GM19328 (cell line): ENCODE data around the gene VAV2.

ENCODE experiments used
- ATAC-seq: cut with Tn5 transposase; IDR thresholded peaks from one replicate; pipeline ENCODE4 v1.9.1; 2021; ENCODE audit warnings: mild to moderate bottlenecking, moderate library complexity; ENCODE audit not compliant: unreplicated experiment

The VAV2 gene

DNA sequence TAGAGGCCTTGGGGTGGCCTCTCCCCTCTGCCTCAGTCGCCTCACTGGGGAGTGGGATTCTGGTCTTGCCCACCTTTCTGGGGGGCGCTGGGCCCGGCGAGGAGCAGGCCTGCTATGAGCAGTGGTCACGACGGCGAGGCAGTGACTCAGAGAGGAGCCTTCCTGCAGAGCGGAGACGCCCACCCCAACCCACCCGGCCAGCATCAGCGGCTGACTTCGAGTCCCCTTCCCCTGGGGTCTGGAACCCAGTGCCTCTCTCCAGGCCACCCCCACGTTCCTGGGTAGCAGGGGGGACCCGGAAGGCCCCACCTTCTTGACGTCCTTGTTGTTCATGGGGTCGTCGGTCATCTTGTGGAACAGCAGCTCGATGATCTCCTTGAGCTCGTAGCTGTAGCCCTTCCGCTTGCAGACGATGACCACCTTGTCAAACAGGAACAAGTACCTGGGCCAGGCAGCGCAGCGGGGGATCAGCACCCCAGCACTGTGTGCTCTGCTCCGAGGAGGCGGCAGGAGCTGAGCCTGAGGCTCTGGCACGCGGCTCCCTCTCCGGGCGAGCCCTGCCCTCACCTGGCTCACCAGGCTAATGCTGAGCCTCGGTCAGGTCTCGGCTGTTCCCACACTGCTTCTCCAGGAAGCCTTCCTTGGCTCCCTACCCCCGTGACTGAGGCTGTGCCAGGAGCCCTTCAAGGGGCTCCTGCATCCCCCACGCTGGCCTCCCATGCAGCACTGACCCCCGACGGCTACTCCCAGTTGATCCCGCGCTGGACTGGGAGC lies 203.9 kb downstream of the VAV2 start:
- ATAC-seq: no peak

DNA sequence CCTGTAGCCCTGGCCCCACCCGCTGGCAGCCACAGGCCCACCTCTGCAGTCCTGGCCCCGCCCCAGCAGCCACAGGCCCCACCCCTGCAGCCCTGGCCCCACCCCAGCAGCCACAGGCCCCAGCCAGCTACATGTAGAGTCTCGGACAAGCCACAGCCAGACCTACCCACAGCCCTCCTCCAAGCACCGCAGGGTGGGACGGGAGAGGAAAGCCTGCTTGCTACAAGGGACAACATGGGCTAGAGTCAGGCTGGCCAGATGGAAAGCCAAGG lies 204.4 kb downstream of the VAV2 start:
- peak; percentile 65 for ATAC-seq

DNA sequence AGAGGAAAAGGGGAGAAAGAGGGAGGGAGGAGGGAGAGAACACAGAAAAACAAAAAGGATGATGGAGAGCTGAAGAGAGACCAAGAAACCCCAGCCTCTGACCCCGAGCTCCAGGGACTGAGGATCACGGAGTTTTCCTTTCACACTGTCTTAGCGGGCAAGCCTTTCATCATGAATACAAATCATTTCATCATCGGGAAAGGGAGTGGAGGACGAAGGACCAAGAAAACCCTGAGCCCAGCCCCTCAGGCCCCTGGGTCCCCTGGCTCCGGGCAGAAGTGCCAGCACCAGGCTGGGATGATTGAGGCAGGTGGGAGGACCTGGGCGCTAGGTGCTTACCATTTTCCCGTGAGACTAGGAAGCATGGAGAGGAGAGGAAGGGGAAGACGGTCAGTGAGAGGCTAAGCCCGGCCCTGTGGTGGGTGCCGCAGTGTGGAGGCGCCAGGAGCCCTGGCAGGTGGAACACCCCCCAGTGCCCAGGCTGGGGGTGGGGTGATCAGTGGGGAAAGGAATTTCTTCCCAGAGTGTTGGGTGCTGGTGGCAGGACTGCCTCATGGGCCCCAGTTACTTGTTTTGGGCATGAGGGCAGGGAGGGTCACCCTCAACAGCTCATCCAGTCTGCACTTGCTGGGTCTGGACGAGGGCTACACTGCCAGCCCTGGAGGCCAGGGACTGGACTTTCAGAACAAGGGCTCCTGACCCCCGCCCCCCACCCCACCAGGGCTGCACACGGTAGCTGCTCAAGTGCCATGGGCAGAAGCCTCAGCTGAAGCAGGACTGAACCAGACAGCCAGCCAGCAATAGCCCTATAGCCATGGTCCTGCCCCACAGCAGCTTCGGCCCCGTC lies 205.0 kb downstream of the VAV2 start:
- ATAC-seq: no peak

DNA sequence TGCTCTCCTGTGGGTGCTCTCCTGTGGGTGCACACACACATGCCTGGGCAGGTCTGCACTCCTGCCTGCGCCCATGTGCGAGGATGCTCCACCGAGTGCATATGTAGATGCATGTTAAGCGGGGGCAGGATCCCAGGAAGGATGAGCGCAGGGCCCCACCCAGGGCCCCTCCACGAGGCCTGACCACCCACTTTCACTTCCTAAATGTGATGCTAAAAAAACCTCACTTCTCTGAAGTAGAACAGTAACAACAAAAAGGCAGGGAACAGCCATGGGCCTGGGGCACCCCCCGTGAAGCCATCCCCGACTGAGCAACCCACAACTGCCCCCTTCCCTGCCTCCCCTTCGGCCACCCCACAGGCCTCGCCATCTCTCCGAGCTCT lies 205.8 kb downstream of the VAV2 start:
- no peak for ATAC-seq

DNA sequence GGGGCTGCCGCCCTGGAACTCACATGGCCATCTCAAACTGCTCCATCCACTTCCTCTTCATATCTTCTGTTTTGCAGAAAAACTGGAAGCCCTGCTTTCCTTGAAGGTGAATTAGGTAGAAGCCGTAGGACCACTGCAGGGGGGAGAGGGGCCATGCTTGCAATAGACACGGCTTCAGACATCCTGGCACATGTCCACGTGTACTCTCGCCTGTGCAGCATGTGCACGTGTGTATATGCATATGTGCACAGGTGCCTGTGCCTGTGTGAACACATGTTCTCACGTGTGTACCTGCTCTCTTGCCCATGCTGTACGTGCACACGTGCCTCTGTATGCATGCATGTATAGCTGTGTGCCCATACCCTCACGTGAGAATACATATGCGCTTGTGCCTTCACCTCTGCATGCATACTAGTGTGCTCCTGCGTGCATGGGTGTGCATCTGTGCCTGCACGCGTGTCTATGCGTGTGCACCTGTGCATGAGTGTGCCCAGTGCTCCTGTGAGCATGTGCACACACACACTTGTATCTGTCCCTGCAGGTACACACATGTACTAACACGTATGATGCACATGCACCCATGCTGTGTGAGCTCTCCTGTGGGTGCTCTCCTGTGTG lies 206.3 kb downstream of the VAV2 start:
- no peak for ATAC-seq

DNA sequence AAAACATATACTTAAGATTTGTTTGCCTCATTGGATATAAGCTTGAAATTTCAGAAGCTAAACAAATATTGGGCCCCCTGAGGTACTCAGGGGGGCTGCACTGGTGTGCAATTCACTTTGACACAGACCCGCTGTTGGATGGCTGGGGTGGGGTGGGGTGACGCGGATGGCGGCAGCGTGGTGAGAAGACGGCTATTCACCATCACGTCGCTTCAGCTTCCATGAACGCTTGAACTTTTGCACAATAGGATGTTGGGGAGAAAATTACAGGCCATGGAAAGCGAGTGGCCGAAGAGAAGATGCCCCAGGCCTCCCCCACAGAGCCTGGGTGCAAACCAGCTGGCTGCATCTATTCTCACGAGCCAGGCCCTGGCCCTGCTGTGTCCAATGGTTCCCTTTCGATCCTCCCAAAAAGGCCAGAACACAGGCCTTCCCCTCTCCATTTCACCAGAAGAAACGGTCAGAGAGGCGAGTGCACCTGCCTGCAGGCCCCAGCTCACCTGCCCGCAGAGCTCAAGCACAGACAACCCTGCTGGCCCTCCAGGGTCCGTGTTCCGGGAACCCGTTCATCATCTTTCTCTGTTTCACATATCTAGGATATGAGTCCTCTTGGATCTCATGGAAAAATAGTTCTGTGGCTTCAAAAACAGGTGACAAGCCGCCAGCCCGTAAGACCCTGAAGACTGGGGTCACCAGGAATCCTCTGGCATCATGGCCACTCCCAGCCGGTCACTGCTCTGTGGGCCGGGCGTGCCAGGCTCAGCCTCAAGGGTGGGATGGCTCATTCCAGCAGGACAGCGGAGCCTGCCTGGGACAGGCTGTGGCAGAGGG lies 207.2 kb downstream of the VAV2 start:
- no peak for ATAC-seq

DNA sequence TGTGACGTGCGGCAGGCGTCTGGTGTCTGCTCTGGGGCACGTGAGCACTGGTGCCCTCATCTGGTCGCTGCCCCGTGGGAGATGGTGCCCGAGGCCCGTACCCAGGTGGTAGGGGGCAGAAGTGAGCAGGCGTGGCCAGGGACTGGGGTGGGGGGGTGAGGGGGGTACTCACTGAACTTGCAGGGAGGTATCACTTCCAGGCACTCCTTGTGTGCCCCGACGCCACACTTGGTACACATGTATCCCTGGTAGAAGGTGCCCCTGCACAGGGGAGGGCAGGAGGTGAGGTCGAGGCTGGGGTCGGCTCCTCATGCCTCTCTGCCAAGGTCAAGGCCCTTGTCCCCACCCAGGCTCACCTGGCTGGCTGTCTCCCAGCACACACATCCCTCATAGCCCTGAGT lies 208.8 kb downstream of the VAV2 start:
- ATAC-seq: no peak

DNA sequence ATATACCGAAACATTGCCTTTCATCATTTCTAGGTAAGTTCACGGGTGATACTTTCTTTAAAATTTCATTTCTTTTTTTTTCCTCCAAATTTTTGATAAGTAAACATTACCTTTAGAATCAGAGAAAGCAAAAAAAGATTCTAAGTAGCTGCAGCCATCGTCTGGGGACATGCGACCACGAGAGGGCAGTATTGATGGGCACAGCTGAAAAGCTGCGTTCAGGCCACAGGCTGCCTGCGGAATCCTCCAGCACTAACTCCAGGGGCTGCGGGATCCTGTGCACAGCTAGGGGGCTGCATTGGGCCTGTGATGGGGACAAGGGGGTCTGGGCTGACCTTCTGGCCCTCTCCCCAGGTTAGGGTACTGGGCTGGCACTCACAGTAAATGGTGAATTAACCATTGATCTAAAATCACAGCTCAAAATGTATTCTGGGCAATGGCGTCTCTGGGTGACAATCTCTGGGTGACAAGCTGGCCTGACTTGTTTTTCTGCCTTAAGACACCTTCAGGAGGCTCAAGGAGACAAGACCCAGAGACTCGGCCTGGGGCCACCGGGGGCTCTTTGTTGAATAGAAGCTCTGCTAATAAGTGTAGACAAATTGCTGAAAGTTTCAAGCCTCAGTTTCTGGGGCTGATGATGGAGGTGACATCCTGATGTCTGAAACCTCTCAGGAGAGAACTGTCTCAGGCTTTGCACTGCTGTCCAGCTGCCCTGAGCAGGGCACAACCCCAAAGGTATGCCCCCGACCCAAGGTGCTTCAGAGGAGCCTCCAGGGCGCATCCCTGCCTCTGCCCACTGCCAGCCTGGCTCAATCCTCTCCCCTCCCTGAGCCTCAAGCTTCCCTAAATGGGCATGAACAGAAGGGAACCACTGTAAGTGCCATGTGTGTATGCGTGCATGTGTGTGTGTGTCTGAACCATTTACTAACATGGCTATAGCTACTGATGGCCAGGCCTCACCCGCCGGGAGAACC lies 209.7 kb downstream of the VAV2 start:
- ATAC-seq: no peak

DNA sequence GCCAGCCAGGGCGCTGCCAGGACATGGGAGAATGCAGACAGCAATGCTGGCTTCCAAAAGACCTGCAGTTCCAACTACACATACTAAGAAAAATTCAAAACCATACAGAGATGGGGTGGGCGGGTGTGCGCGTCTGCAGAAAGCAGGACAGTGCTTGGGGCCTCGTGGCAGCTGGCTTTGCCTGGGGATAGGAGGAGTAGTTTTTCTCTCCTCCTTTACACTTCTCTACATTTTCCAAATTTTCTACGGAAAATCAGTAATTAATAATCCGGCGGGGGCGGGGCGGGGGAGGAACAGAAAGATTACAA lies 210.3 kb downstream of the VAV2 start:
- no peak for ATAC-seq

DNA sequence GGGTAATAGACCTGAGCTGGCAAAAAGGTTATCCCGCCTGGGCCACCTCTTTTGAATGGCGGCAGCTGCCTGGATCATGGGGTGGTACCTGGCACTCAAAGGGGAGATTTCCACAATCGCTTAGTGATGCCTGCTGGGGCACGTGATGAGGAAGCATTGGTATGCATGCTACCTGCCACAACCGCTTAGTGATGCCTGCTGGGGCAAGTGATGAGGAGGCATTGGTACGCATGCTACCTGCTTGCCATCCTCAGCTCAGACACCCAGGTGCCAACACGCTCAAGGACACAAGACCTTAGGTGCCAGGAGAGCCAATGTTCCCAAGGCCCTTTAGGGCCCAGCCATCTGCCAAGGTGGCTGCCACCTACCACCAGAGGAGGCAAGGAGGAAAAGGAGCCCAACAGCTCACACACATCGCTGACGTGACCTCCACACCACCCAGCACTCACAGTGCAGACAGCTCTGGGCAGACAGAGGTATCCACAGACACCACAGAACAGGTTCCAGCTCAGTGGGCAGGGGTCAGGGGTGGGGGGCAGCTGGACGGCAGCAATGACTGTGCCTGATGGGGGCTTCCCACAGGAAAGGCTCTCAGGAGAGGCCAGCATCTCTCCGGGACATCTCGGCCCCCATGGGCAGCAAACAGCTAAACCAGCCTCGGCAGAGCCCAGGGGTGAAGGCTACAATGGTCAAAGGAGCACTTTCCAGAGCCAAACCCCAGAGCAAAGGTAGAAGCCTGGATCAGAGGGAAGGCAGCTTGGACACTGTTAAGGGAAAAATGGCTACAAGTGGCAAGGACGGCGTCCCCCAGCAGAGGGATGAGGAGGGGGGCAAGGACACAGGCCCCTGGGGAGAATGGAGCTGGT lies 210.9 kb downstream of the VAV2 start:
- no peak for ATAC-seq

DNA sequence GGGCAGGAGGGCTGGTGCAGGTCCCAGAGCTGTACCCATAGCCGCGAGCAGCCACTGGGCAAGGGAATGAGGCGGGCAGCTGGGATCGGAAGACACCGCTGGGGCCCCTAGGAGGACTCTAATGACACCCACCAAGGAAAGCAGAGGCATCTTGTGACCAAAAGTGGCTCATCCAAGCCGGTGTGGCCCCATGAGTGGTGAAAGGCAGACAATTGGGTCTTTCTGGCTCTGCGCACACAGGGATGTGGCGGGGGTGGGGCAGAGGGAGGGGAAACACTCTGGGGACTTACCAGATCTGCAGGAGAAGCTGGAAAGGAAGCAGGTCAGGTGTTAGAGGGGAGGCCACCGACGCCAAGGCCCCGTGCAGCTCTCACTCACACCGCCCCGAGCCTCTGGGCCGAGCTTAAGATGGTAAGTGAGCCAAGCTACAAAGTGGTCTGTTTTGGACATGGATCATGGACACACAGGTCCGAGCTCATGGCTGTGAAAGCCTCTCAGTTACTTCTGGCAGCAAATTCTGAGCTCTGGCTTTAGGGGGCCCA lies 211.6 kb downstream of the VAV2 start:
- no peak for ATAC-seq

DNA sequence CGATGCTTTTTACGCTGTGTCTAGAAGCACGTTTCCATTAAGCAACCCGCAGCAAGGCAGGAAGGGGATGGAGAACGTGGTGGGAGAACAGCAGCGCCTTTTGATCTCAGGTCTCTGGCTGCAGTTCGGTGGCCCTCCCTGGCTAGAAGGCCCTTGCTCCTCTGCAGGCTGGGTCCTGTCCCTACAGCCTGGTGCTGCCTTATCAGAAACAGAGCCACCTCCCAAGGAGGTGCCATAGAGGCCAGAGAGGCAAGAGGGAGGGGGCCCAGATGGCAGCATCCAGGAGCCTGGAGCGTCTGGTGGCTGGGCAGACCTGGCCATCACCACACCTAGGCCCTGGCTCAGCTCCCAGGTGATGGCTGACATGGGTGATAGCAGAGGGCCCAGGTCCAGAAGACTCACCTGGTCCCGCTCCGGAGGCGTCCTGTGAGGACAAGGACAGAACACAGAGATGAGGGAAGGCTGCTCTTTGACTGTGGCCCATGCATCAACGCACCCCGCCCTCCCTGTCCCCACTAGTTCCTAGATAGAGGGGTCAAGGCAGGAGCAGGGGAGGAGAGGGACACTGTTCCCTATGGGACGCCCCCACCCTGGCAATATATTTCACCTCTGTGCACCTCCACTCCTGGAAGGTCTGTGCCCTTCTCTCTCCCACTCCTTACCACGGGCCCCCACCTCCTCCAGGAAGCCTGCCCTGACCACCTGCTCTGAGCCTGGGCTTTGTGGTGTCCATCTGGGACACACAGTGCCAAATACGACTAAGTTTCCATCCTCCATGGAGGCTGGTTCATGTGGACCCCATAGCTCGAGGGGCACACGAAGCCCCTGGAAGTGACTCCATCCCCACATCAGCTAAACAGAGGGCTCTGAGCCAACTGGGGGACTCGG lies 212.4 kb downstream of the VAV2 start:
- ATAC-seq: no peak

DNA sequence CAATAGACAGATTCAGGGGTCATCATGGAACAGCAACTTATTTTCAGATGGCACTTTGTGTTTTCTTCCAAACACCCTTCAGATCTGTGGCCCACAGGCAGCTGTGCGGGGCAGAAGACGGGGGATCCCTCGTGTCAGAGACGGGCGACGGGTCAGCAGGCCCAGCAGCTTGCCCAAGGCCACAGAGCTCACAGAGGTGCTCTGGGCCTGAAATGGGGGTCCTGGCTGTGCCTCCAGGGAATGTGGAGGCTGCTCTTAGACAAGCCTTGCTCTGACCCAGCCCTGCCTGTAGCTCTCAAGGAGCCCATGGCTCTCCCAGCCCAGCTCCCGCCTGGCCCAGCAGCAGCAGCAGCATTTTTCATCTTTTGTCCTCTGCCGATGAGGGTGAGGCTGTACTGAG lies 213.0 kb downstream of the VAV2 start:
- no peak for ATAC-seq

DNA sequence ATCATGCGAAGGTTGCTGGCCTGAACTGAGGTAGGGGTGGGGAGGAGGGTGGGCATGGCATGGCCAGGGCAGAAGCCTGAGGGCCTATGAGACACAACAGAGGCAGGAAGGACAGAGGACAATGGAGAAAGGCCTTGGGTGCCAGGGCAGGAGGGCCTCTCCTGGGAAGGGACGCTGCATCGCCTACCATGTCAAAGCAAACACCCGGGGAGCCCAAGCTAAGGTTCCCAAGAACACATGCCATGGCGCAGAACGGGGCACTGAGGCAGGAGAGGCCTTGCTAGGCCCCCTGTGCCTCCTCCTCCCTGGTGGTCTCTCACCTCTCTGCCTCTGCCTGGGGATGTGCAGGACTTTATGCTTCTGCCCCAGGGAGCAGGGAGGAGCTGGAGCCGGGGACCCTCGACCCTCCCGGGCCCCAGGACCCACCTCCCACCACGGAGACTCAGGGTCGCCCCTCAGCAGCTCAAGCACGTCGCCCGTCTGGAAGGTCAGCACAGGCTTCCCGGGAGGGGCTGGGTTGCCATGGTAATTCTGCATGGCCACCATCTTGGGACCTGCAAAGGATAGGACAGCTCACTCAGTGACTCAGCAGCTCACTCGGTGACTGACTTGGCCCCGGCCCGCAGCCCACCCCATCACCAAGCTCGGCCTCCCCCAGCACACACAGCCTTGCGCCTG lies 213.6 kb downstream of the VAV2 start:
- no peak for ATAC-seq

DNA sequence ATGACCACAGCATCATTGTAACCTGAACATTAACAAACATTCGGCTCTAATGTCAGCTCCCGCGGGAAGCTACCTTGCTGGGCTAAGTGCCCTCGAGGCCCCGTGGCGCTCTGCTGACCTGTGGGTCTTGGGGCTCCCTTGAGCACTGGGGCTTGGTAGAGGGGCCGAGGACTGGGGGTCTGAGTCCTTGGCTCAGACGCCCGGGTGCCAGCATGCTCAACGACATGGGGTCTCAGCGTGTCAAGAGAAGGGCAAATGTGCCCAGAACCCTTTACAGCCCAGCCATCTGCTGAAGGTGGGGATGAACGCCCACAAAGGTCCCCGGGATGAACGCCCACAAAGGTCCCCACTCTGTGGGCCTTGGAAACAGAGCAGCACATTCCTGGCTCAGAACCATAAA lies 214.3 kb downstream of the VAV2 start:
- no peak for ATAC-seq

DNA sequence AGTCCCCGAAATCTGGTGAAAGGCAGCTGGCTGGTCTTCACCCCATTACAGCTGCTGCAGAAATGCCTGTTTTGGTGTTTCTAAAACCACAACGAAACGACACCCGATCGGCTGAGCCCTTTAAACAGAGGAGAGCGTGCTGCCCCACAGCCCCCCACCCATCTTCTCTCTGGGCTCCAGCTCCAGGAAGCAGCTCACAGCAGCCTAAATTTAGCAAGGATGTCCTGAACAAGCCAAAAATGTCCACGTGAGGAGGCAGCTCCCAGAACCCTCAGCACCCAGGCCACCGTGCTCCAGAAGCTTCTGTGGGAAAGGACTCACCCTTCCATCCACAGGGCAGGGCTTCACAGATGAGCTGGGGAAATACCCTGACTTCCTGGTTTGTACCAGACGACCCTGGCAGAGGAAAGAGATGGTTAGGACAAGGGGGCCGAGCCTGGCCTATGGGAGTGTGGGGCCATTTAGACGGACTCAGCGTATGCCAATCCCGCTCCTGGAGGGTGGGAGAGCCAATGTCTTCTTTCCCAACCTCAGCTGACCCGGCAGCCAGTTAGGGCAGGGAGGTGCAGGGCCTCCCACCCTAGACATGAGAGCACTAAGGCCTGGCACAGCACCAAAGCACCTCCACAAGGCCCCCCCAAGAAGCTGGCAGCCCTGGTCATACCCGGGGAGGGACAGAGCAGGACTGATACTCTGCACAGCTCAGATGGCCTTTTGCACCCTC lies 214.9 kb downstream of the VAV2 start:
- no peak for ATAC-seq
